GM18502 (cell line): ENCODE data around the gene ZCCHC10.
A peak's percentile ranks its signal among the peaks of the same experiment; 100 is the strongest.
"Not testable (repeated sequence)": the region's sequence is repeated elsewhere in the genome, so short reads cannot be mapped to it uniquely, and the experiment has no call there.

Experiments
- ATAC-seq: cut with Tn5 transposase; IDR thresholded peaks from one replicate; pipeline ENCODE4 v1.9.1; 2021; ENCODE audit warnings: mild to moderate bottlenecking; ENCODE audit not compliant: unreplicated experiment, poor library complexity

Gene ZCCHC10

GRCh38 chr5:132981288-132981687 lies 45.1 kb downstream of the ZCCHC10 start:
- no peak for ATAC-seq

DNA sequence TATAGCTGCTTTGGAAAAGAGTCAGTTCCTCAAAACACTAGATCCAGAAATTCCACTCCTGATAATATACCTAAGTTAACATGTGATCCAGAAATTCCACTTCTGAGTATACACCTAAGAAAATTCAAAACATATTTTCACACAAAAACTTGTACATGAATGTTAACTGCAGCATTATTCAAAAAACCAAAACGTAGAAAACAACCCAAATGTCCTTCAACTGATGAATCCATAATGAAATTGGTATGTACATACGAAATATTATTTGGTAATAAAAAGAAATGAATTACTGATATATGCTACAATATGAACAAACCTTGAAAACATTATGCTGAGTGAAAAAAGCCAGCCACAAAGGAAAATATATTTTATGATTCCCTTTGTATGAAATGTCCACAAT lies 46.4 kb downstream of the ZCCHC10 start:
- ATAC-seq, result no peak

DNA sequence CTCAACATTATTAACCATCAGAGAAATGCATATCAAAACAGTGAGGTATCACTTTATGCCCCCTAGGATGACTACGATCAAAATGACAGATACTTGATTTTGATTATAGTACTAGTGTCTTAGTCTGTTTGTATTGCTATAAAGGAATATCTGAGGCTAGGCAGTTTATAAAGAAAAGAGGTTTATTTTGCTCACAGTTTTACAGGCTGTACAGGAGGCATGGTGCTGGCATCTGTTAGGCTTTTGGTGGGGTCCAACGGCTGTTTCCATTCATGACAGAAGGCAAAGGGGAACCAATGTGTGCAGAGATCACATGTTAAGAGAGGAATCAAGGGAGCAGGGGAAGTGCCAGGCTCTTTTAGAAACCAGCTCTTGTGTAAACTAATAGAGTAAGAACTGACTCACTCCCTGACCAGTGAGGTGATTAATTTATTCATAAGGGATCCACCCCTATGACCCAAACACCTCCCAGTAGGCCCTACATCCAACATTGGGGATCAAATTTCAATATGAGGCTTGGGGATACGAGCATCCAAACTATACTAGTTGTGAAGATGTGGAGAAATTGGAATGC lies 46.9 kb downstream of the ZCCHC10 start:
- ATAC-seq, result no peak

DNA sequence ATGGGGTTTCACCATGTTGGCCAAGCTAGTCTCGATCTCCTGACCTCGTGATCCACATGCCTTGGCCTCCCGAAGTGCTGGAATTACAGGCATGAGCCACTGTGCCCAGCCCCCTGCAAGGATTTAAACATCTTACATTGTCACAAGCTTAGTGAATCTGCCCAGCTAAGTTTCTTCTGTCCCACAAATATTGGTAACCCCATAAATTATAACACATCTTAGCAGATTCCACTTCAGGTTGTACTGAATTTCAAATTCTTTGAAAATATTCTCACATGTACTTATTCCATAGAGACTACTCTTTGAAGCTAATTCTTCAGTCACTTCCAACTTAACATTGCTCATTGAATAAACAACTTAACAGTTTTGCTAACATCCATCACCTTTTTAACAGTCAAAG lies 49.5 kb downstream of the ZCCHC10 start:
- no peak for ATAC-seq

GRCh38 chr5:132972436-132972828 lies 53.9 kb downstream of the ZCCHC10 start:
- not testable (repeated sequence) for ATAC-seq

- no peak for ATAC-seq
Observed at GRCh38 chr5:132971483-132972435, 54.6 kb downstream of the ZCCHC10 start.

DNA sequence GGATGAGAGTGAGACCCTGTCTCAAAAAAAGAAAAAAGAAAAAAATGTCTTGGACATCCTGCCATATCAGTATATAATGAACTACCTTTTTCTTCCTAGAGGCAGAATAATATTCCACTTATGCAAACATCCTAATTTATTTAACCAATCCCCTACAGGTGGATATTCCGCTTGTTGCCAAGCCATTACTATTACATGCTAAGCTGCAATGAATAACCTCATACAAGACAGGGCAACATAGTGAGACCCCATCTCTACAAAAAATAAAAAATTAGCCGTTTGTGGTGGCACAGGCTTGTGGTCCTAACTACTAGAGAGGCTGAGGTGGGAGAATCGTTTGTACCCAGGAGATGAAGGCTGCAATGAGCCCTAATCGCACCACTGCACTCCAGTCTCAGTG lies 61.2 kb downstream of the ZCCHC10 start:
- ATAC-seq, result no peak

DNA sequence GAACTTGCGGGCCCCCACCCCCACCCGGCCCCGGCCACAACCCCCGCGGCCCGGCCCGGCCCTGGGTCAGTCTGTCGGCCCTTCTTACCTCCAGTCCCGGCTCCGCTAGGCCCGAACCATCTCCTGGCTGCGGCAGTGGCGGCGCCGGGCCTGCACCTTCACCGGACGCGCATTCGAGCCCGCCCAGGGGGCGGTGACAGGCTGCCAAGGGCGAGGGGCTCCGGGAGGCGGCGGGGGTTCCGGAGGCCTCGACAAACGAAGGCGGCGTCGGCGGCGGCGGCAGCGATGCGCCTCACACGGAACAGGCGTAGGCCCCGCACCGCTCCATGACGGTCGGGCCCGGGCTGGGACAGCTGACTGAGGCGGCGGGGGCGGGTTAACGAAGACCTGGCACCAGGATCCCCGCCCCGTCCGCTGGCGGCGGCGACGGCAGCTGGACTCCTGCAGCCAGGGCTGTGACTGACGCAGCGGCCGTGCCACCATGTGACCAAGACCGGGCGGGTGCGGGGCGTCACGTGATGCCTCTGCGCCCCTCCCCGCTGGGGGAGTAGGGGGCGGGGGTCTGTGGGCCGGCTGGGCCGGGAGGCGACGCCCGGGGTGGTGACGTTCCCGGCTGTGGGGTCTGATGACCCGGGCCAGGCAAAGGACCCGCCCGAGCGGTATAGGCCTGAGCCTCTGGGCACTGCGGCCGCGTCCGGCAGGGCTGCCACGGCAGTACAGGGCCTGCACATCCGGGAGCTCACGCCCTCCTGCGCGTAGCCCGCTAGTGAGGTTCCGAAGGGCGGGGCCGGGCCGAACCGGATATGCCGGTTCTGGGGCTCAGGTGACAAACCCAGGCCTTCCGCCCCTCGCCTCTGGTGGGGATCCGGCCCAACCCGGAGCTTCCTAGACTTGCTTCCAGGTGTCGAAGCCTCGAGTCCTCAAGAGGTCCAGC lies 62.9 kb downstream of the ZCCHC10 start, which contains the start of gene AFF4:
AFF4 (minus strand) TSS at position 464 of the 934 bp plus-strand sequence. CDS start 26,445 bp downstream, outside the sequence.
- ATAC-seq, result peak; percentile 95

DNA sequence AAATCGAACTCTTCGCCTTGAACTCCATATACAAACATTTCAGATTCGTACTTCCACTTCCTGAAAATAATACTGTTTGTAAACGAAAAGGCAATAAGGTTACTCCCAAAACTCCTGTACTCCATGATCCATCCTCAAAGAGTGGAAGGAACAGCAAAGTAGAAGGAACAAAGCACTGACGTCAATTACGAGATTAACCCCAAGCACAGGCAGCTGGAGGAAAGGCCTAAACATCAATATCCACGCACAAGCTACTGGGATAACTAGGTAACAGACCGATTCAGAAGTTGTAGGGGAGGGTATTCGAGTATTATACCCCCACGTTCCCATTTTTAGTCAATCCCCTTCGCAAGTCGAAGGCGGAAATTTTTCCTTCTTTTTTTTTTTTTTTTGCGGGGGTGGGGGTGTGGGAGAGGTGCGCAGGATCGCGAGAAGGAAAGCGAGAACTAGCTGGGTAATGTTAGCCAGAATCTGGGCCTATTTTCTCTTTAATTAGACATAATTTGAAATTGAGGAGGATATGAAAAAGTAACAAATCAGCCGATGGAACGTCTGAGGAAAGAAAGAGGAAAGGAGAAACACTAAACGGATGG lies 63.8 kb downstream of the ZCCHC10 start:
- ATAC-seq, result no peak

DNA sequence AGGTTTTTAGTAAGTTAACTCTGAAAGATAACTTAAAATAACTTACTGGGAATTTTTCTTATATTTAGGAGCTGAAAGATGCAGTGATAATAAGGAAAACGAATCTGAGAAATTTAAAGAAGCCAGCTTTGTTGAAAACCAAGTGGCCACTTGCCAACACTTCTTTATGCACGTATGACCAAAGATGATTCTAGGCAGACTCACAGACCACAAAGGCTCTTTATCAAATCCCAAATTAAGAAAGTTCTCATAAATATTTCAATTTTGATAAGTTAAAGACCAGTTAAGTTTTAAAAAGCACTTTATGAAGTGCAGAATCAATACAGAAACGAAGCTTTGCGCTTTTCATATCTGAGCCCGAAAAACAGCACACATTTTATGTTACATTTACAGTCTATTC lies 64.5 kb downstream of the ZCCHC10 start:
- no peak for ATAC-seq

- ATAC-seq, result not testable (repeated sequence)
Observed at GRCh38 chr5:132961123-132961815, 65.1 kb downstream of the ZCCHC10 start.

DNA sequence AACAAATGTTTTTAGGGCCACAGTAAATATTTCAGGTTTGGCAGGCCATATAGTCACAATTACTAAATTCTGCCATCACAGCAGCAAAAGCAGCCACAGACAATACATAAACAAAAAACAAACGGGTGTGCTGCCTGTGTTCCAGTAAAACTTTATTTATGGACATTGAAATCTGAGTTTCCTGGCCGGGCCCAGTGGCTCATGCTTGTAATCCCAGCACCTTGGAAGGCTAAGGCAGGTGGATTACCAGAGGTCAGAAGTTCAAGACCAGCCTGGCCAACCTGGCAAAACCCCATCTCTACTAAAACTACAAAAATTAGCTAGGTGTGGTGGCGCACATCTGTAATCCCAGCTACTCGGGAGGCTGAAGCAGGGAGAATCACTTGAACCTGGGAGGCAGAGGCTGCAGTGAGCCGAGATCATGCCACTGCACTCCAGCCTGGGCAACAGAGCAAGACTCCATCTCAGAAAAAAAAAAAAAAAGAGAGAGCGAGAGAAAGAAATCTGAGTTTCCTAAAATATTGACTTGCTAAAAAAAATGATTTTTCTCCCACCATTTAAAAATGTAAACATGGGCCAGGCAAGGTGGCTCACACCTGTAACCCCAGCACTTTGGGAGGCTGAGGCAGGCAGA lies 70.1 kb downstream of the ZCCHC10 start:
- ATAC-seq, result not testable (repeated sequence)

- no peak for ATAC-seq
Observed at GRCh38 chr5:132953710-132954109, 72.6 kb downstream of the ZCCHC10 start.

DNA sequence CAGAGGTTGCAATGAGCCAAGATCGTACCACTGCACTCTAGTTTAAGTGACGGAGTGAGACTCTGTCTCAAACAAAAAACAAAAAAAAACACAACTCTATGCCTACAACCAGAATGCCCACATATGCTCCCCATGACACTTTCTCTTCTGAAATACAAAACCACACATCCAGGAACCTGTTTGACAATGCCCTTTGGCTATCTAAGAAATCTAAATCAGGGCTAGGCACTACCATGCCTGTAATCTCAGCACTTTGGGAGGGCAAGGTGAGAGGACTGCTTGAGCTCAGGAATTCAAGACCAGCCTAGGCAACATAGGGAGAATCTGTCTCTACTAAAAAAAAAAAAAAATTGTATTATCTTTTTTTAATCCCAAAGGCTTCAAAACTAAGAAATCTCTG lies 73.5 kb downstream of the ZCCHC10 start:
- no peak for ATAC-seq

- no peak for ATAC-seq
Observed at GRCh38 chr5:132951897-132952296, 74.5 kb downstream of the ZCCHC10 start.

DNA sequence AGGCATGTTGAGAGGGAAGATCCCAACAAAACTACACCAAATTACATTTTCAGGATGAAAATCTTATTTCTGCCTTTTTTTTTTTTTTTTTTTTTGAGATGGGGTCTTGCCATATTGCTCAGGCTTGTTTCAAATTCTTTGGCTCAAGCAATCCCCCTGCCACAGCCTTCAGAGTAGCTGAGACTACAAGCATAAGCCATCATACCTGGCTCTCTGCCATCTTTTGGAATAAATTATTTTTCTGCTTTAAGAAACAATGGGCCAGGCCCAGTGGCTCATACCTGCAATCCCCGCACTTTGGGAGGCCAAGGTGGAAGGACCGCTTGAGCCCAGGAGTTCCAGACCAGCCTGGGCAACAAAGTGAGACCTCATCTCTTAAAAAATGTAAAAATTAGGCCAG lies 77.2 kb downstream of the ZCCHC10 start:
- no peak for ATAC-seq

GRCh38 chr5:132947671-132948070 lies 78.7 kb downstream of the ZCCHC10 start:
- no peak for ATAC-seq
